BLaER1 treated with 17β-estradiol and CSF1 and Interleukin-3, amounts not matched to agents 10 nM and 100 nM (cell line): Measurements from ENCODE around the gene BBOX1.
"Not testable (repeated sequence)": the region's sequence is repeated elsewhere in the genome, so short reads cannot be mapped to it uniquely, and the experiment has no call there.

Source experiments
- H3K27ac ChIP-seq, 11 experiments: shearing (Covaris generic); formaldehyde crosslinking; 2 replicates each; pipeline ENCODE4 v1.8.1; 2022
- H3K27me3 ChIP-seq, 11 experiments: shearing (Covaris generic); formaldehyde crosslinking; 2 replicates each; pipeline ENCODE4 v1.8.1; 2022
- H3K36me3 ChIP-seq, 11 experiments: shearing (Covaris generic); formaldehyde crosslinking; 2 replicates each; pipeline ENCODE4 v1.8.1; 2022
- H3K4me1 ChIP-seq, 10 experiments: shearing (Covaris generic); formaldehyde crosslinking; 2 replicates each; pipeline ENCODE4 v1.8.1; 2022
- H3K4me2 ChIP-seq, 11 experiments: shearing (Covaris generic); formaldehyde crosslinking; 2 replicates each; pipeline ENCODE4 v1.8.1; 2022
- H3K4me3 ChIP-seq, 10 experiments: shearing (Covaris generic); formaldehyde crosslinking; 2 replicates each; pipeline ENCODE4 v1.8.1; 2022
- H3K9ac ChIP-seq, 11 experiments: shearing (Covaris generic); formaldehyde crosslinking; 2 replicates each; pipeline ENCODE4 v1.8.1; 2022
- H3K9me3 ChIP-seq, 11 experiments: shearing (Covaris generic); formaldehyde crosslinking; replicated peaks in 1 of 11; 2 replicates each; pipeline ENCODE4 v1.8.1; 2022
- H4K20me1 ChIP-seq, 11 experiments: shearing (Covaris generic); formaldehyde crosslinking; 2 replicates each; pipeline ENCODE4 v1.8.1; 2022
- Cebpa-rat ChIP-seq, 11 experiments: shearing (Covaris generic); IDR thresholded peaks; 2 replicates each; pipeline ENCODE4 v1.8.1; 2022

BBOX1 gene

GRCh38 chr11:27089746-27090145 is 49.1 kb downstream of the BBOX1 start:
- Histone ChIP-seq H4K20me1 (no peaks in the 10 kb centered on the region), H3K4me2 (no peak overlapping the region), H3K9me3 (peaks cover 20 to 38% (median 27%) of the 10 kb centered on the region in 11 experiments), H3K27me3 (no peaks in the 10 kb centered on the region), H3K4me1 (no peaks in the 10 kb centered on the region), H3K36me3 (no peaks in the 10 kb centered on the region), H3K9ac (no peak overlapping the region), H3K4me3 (no peak overlapping the region), H3K27ac (no peak overlapping the region)
- TF ChIP-seq Cebpa-rat (IDR thresholded peaks at IDR 0.05): no peak

- H3K4me3 ChIP-seq, H3K27ac ChIP-seq, H3K4me1 ChIP-seq, H3K36me3 ChIP-seq, H3K4me2 ChIP-seq, H3K9ac ChIP-seq, H3K27me3 ChIP-seq, H4K20me1 ChIP-seq: not testable (repeated sequence)
- peaks cover 20 to 38% (median 27%) of the 10 kb centered on the region in 11 experiments for H3K9me3 ChIP-seq
Observed at GRCh38 chr11:27090357-27090948, 49.8 kb downstream of the BBOX1 start.

GRCh38 chr11:27094120-27094519 is 53.5 kb downstream of the BBOX1 start:
- Histone ChIP-seq H4K20me1 (no peaks in the 10 kb centered on the region), H3K36me3 (no peaks in the 10 kb centered on the region), H3K27ac (no peak overlapping the region), H3K4me2 (no peak overlapping the region), H3K27me3 (no peaks in the 10 kb centered on the region), H3K4me3 (no peak overlapping the region), H3K9me3 (peaks cover 20 to 33% (median 27%) of the 10 kb centered on the region in 11 experiments), H3K9ac (no peak overlapping the region), H3K4me1 (no peaks in the 10 kb centered on the region)
- TF ChIP-seq Cebpa-rat (IDR thresholded peaks at IDR 0.05): no peak

- TF ChIP-seq Cebpa-rat (IDR thresholded peaks at IDR 0.05): no peak
- Histone ChIP-seq H4K20me1 (no peaks in the 10 kb centered on the region), H3K4me3 (no peak overlapping the region), H3K36me3 (no peaks in the 10 kb centered on the region), H3K4me2 (no peak overlapping the region), H3K9me3 (peaks cover 13 to 25% (median 19%) of the 10 kb centered on the region in 11 experiments), H3K27me3 (no peaks in the 10 kb centered on the region), H3K9ac (no peak overlapping the region), H3K27ac (no peak overlapping the region), H3K4me1 (no peaks in the 10 kb centered on the region)
Observed at GRCh38 chr11:27095059-27095458, 54.4 kb downstream of the BBOX1 start.

- no peak overlapping the region for H3K9ac ChIP-seq
- H3K9me3 ChIP-seq: peaks cover 5 to 17% (median 11%) of the 10 kb centered on the region in 11 experiments
- no peak for TF ChIP-seq Cebpa-rat (IDR thresholded peaks at IDR 0.05)
- H3K36me3 ChIP-seq: no peaks in the 10 kb centered on the region
- no peak overlapping the region for H3K4me3 ChIP-seq
- no peak overlapping the region for H3K4me2 ChIP-seq
- no peak overlapping the region for H3K27ac ChIP-seq
- no peaks in the 10 kb centered on the region for H3K4me1 ChIP-seq
- H3K27me3 ChIP-seq: no peaks in the 10 kb centered on the region
- H4K20me1 ChIP-seq: no peaks in the 10 kb centered on the region
Observed at GRCh38 chr11:27095887-27096286, 55.3 kb downstream of the BBOX1 start.

- Histone ChIP-seq H3K4me3 (no peak overlapping the region), H3K4me2 (no peak overlapping the region), H3K9me3 (0 out of 22 replicates have a peak, but pooled peaks cover 0 to under 1% (median 0%) of the 10 kb centered on the region in 11 experiments), H3K36me3 (no peaks in the 10 kb centered on the region), H3K4me1 (no peaks in the 10 kb centered on the region), H3K27ac (no peak overlapping the region), H4K20me1 (no peaks in the 10 kb centered on the region), H3K27me3 (peaks cover 0 to 9% (median 5%) of the 10 kb centered on the region in 11 experiments; a peak in 11 of 22 replicates), H3K9ac (no peak overlapping the region)
- no peak for TF ChIP-seq Cebpa-rat (IDR thresholded peaks at IDR 0.05)
Observed at GRCh38 chr11:27097551-27097950, 56.9 kb downstream of the BBOX1 start.

- Histone ChIP-seq H3K4me1 (no peaks in the 10 kb centered on the region), H3K27me3 (peaks cover 0 to 15% (median 8%) of the 10 kb centered on the region in 11 experiments; a peak in 11 of 22 replicates), H3K4me3 (no peak overlapping the region), H3K9ac (no peak overlapping the region), H4K20me1 (no peaks in the 10 kb centered on the region), H3K9me3 (no peaks in the 10 kb centered on the region), H3K27ac (no peak overlapping the region), H3K36me3 (no peaks in the 10 kb centered on the region), H3K4me2 (no peak overlapping the region)
- TF ChIP-seq Cebpa-rat (IDR thresholded peaks at IDR 0.05): no peak
Observed at GRCh38 chr11:27100534-27100933, 59.9 kb downstream of the BBOX1 start.

- H3K4me1 ChIP-seq: no peaks in the 10 kb centered on the region
- peaks cover 0 to 6% (median 2%) of the 10 kb centered on the region in 11 experiments; a peak in 7 of 22 replicates for H3K27me3 ChIP-seq
- H3K4me3 ChIP-seq: no peak overlapping the region
- no peaks in the 10 kb centered on the region for H4K20me1 ChIP-seq
- H3K27ac ChIP-seq: no peak overlapping the region
- H3K9me3 ChIP-seq: no peaks in the 10 kb centered on the region
- no peak overlapping the region for H3K9ac ChIP-seq
- no peaks in the 10 kb centered on the region for H3K36me3 ChIP-seq
- TF ChIP-seq Cebpa-rat (IDR thresholded peaks at IDR 0.05): no peak
- no peak overlapping the region for H3K4me2 ChIP-seq
Observed at GRCh38 chr11:27107548-27107947, 66.9 kb downstream of the BBOX1 start.

- H3K36me3 ChIP-seq: no peaks in the 10 kb centered on the region
- no peak overlapping the region for H3K4me2 ChIP-seq
- no peaks in the 10 kb centered on the region for H3K9me3 ChIP-seq
- H3K27ac ChIP-seq: no peak overlapping the region
- H3K27me3 ChIP-seq: no peaks in the 10 kb centered on the region
- no peak overlapping the region for H3K9ac ChIP-seq
- H3K4me3 ChIP-seq: no peak overlapping the region
- TF ChIP-seq Cebpa-rat (IDR thresholded peaks at IDR 0.05): no peak
- no peaks in the 10 kb centered on the region for H3K4me1 ChIP-seq
- H4K20me1 ChIP-seq: no peaks in the 10 kb centered on the region
Observed at GRCh38 chr11:27108809-27109208, 68.2 kb downstream of the BBOX1 start.

- H3K27ac ChIP-seq: no peak overlapping the region
- TF ChIP-seq Cebpa-rat (IDR thresholded peaks at IDR 0.05): no peak
- no peaks in the 10 kb centered on the region for H3K4me1 ChIP-seq
- no peak overlapping the region for H3K4me3 ChIP-seq
- H3K9ac ChIP-seq: no peak overlapping the region
- H4K20me1 ChIP-seq: no peaks in the 10 kb centered on the region
- no peaks in the 10 kb centered on the region for H3K9me3 ChIP-seq
- no peaks in the 10 kb centered on the region for H3K36me3 ChIP-seq
- H3K4me2 ChIP-seq: no peak overlapping the region
- H3K27me3 ChIP-seq: no peaks in the 10 kb centered on the region
Observed at GRCh38 chr11:27111896-27112295, 71.3 kb downstream of the BBOX1 start.
